ENCODE results near the gene CDKAL1.
A peak's percentile ranks its signal among the peaks of the same experiment; 100 is the strongest.
"Not testable (repeated sequence)": the region's sequence is repeated elsewhere in the genome, so short reads cannot be mapped to it uniquely, and the experiment has no call there.

CDKAL1 gene

GRCh38 chr6:20590476-20590875 is 56.2 kb downstream of the CDKAL1 start:
- DNase-seq (ENCODE audit: low read depth, low spot score), result not testable (repeated sequence)

GRCh38 chr6:20594299-20594853 is 60.1 kb downstream of the CDKAL1 start:
- not testable (repeated sequence) for DNase-seq (ENCODE audit: low read depth, low spot score)

- DNase-seq (ENCODE audit: low read depth, low spot score), result no peak
Measured at GRCh38 chr6:20599302-20600051, 65.2 kb downstream of the CDKAL1 start.

GRCh38 chr6:20600831-20601230 is 66.6 kb downstream of the CDKAL1 start:
- DNase-seq (ENCODE audit: low read depth, low spot score), result no peak

GRCh38 chr6:20604159-20604558 is 69.9 kb downstream of the CDKAL1 start:
- no peak for DNase-seq (ENCODE audit: low read depth, low spot score)

- DNase-seq (ENCODE audit: low read depth, low spot score), result no peak
Measured at GRCh38 chr6:20605061-20605460, 70.8 kb downstream of the CDKAL1 start.

GRCh38 chr6:20605581-20605980 is 71.3 kb downstream of the CDKAL1 start:
- no peak for DNase-seq (ENCODE audit: low read depth, low spot score)

- DNase-seq (ENCODE audit: low read depth, low spot score), result no peak
Measured at GRCh38 chr6:20606831-20607230, 72.6 kb downstream of the CDKAL1 start.

- no peak for DNase-seq (ENCODE audit: low read depth, low spot score)
Measured at GRCh38 chr6:20608356-20608755, 74.1 kb downstream of the CDKAL1 start.

- DNase-seq (ENCODE audit: low read depth, low spot score), result no peak
Measured at GRCh38 chr6:20608905-20609304, 74.6 kb downstream of the CDKAL1 start.

GRCh38 chr6:20609924-20610323 is 75.7 kb downstream of the CDKAL1 start:
- not testable (repeated sequence) for DNase-seq (ENCODE audit: low read depth, low spot score)

- no peak for DNase-seq (ENCODE audit: low read depth, low spot score)
Measured at GRCh38 chr6:20610636-20611370, 76.5 kb downstream of the CDKAL1 start.

- not testable (repeated sequence) for DNase-seq (ENCODE audit: low read depth, low spot score)
Measured at GRCh38 chr6:20617537-20617936, 83.3 kb downstream of the CDKAL1 start.

- DNase-seq (ENCODE audit: low read depth, low spot score), result no peak
Measured at GRCh38 chr6:20620043-20620442, 85.8 kb downstream of the CDKAL1 start.

GRCh38 chr6:20623761-20624160 is 89.5 kb downstream of the CDKAL1 start:
- DNase-seq (ENCODE audit: low read depth, low spot score), result no peak

- DNase-seq (ENCODE audit: low read depth, low spot score), result no peak
Measured at GRCh38 chr6:20626165-20626564, 91.9 kb downstream of the CDKAL1 start.

- DNase-seq (ENCODE audit: low read depth, low spot score), result peak; percentile 6
Measured at GRCh38 chr6:20629509-20629908, 95.3 kb downstream of the CDKAL1 start.

- DNase-seq (ENCODE audit: low read depth, low spot score), result peak; percentile 19
Measured at GRCh38 chr6:20630136-20630535, 95.9 kb downstream of the CDKAL1 start.

GRCh38 chr6:20630617-20631548 is 96.6 kb downstream of the CDKAL1 start:
- no peak for DNase-seq (ENCODE audit: low read depth, low spot score)

GRCh38 chr6:20631549-20631924 is 97.3 kb downstream of the CDKAL1 start:
- DNase-seq (ENCODE audit: low read depth, low spot score), result no peak

- no peak for DNase-seq (ENCODE audit: low read depth, low spot score)
Measured at GRCh38 chr6:20632696-20633095, 98.4 kb downstream of the CDKAL1 start.

All from ELF-1 (cell line).